ENCODE data around the gene ZBTB20. TPM values are rescaled to one million over a fixed set of nuclear protein-coding genes. Genes with fewer than 3 reads are reported as not detected.

The ZBTB20 gene
- total RNA-seq, 1 experiment from 2014 or later: 12.8 TPM

- ChIA-PET POLR2A (no interaction called here), CTCF (interaction anchor here (0.6 kb wide), 1 partner anchor 47 kb away, joined by 3 read pairs; no protein-coding TSS in a partner anchor)
- no peaks in the 10 kb centered on the region for H3K36me3 ChIP-seq (ENCODE audit: control insufficient read depth, insufficient read depth, low read length)
- Mint-ChIP-seq H3K27me3 (ENCODE audit: insufficient read depth, unreplicated experiment) (no peaks in the 10 kb centered on the region), H3K4me3 (ENCODE audit: unreplicated experiment) (no peak overlapping the region), H3K36me3 (ENCODE audit: insufficient read depth, unreplicated experiment) (no peaks in the 10 kb centered on the region), H3K9me3 (ENCODE audit: unreplicated experiment) (no peaks in the 10 kb centered on the region), H3K27ac (ENCODE audit: unreplicated experiment) (no peak overlapping the region), H3K4me1 (ENCODE audit: low read depth, unreplicated experiment) (no peaks in the 10 kb centered on the region)
- H3K4me3 ChIP-seq (ENCODE audit: low read depth, low read length): no peak overlapping the region
- peak in 1 of 2 experiments; percentile 34 for DNase-seq
- TF ChIP-seq CTCF (IDR thresholded peaks at IDR 0.05; ENCODE audit: insufficient read depth in 1 of 2, low read depth in 1 of 2, low read length in 1 of 2, severe bottlenecking in 1 of 2, unreplicated experiment in 1 of 2): no peak
- BruUV-seq (replicated peaks): no TSS peak
- peaks cover 10% of the 10 kb centered on the region; the same call in 1 of the 2 replicates for H3K4me1 ChIP-seq
- no peaks in the 10 kb centered on the region for H3K27me3 ChIP-seq (replicated peaks; ENCODE audit: control insufficient read depth, insufficient read depth, low read length)
- H3K9me3 ChIP-seq: no peaks in the 10 kb centered on the region
- intact Hi-C loops (cut with micrococcal nuclease; ENCODE audit: unreplicated experiment): no loop called here
Observed at GRCh38 chr3:114519415-114519814, 627.7 kb downstream of the ZBTB20 start.

DNA sequence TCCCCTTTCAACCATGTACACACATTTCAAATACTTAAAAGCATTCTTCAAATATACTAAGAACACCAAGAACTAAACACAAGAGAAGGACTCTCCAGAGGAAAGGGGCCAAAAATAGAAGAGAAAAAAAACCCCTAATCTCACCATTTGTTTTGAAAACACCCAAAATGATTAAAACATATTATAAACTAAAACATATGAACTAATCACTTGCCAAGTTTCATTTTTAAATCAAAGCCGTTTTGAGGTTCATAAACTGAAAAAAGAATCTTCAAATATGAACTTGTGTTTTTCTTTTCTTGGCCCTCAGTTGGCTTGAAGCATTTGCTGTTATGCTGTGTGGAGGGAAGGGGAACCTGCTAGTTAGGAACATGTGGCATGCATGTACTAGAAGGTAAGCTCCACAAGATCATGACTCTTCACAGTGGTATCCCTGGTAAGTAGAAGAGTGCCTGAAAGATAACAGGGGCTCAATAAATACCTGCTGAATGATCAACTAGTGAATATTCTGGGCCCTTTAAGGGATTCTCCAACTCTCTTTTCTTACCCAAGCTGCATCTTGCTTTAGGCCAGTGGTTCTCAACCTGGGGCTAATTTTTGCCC lies 628.8 kb downstream of the ZBTB20 start:
- no peak for TF ChIP-seq CTCF (IDR thresholded peaks at IDR 0.05; ENCODE audit: insufficient read depth in 1 of 2, low read depth in 1 of 2, low read length in 1 of 2, severe bottlenecking in 1 of 2, unreplicated experiment in 1 of 2)
- peaks cover 10% of the 10 kb centered on the region; the same call in 1 of the 2 replicates for H3K4me1 ChIP-seq
- H3K27me3 ChIP-seq (replicated peaks; ENCODE audit: control insufficient read depth, insufficient read depth, low read length): no peaks in the 10 kb centered on the region
- DNase-seq: no peak
- H3K27ac Mint-ChIP-seq (ENCODE audit: unreplicated experiment): no peak overlapping the region
- H3K9me3 ChIP-seq: no peaks in the 10 kb centered on the region
- no peak overlapping the region for H3K4me3 ChIP-seq (ENCODE audit: low read depth, low read length)
- H3K27me3 Mint-ChIP-seq (ENCODE audit: insufficient read depth, unreplicated experiment): no peaks in the 10 kb centered on the region
- CTCF ChIA-PET: no interaction called here
- H3K4me3 Mint-ChIP-seq (ENCODE audit: unreplicated experiment): no peak overlapping the region
- intact Hi-C loops (cut with micrococcal nuclease; ENCODE audit: unreplicated experiment): no loop called here
- H3K36me3 Mint-ChIP-seq (ENCODE audit: insufficient read depth, unreplicated experiment): no peaks in the 10 kb centered on the region
- no peaks in the 10 kb centered on the region for H3K9me3 Mint-ChIP-seq (ENCODE audit: unreplicated experiment)
- BruUV-seq (replicated peaks): no TSS peak
- H3K36me3 ChIP-seq (ENCODE audit: control insufficient read depth, insufficient read depth, low read length): no peaks in the 10 kb centered on the region
- no peaks in the 10 kb centered on the region for H3K4me1 Mint-ChIP-seq (ENCODE audit: low read depth, unreplicated experiment)
- POLR2A ChIA-PET: no interaction called here

DNA sequence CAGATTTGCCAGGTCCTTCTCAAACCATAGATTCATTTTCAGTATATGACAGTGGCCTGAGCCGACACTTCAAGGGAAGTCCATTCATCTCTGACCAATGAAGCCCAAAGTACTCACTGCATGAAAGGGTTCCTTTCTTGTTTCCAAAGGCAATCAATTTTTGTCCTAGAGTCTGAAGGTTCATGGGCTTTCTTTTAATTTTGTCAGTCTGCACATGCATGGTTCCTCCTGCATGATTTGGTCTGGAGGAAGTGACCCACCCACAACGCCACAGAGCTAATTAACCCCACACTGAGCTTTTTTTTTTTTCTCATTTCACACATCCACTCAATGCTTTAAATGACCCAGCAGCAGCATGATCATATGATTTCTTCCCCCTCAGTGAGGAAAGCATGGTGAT lies 636.9 kb downstream of the ZBTB20 start:
- intact Hi-C loops (cut with micrococcal nuclease; ENCODE audit: unreplicated experiment): no loop called here
- Mint-ChIP-seq H3K4me1 (ENCODE audit: low read depth, unreplicated experiment) (peaks cover 13% of the 10 kb centered on the region), H3K36me3 (ENCODE audit: insufficient read depth, unreplicated experiment) (no peaks in the 10 kb centered on the region), H3K4me3 (ENCODE audit: unreplicated experiment) (no peak overlapping the region), H3K27me3 (ENCODE audit: insufficient read depth, unreplicated experiment) (no peaks in the 10 kb centered on the region), H3K27ac (ENCODE audit: unreplicated experiment) (no peak overlapping the region), H3K9me3 (ENCODE audit: unreplicated experiment) (no peaks in the 10 kb centered on the region)
- ChIA-PET CTCF (no interaction called here), POLR2A (no interaction called here)
- TF ChIP-seq CTCF (IDR thresholded peaks at IDR 0.05; ENCODE audit: insufficient read depth in 1 of 2, low read depth in 1 of 2, low read length in 1 of 2, severe bottlenecking in 1 of 2, unreplicated experiment in 1 of 2): no peak
- 0 out of 2 replicates have a peak, but pooled peaks cover 3% of the 10 kb centered on the region for H3K4me1 ChIP-seq
- DNase-seq: no peak
- H3K36me3 ChIP-seq (ENCODE audit: control insufficient read depth, insufficient read depth, low read length): no peaks in the 10 kb centered on the region
- no peak overlapping the region for H3K4me3 ChIP-seq (ENCODE audit: low read depth, low read length)
- BruUV-seq (replicated peaks): no TSS peak
- no peaks in the 10 kb centered on the region for H3K27me3 ChIP-seq (replicated peaks; ENCODE audit: control insufficient read depth, insufficient read depth, low read length)
- H3K9me3 ChIP-seq: no peaks in the 10 kb centered on the region

Data from Caco-2 (cell line).